SK-N-SH treated with all-trans-retinoic acid at 6 μM for 48 hours (cell line): ENCODE results near the gene ZNF705A.
"Not testable (repeated sequence)": the region's sequence is repeated elsewhere in the genome, so short reads cannot be mapped to it uniquely, and the experiment has no call there.

Source experiments
- ESRRG ChIP-seq: fragments of 250-450 bp; sonication (Bioruptor Pico); IDR thresholded peaks from 2 replicates; pipeline ENCODE4 v1.6.1; 2021; ENCODE audit warnings: mild to moderate bottlenecking
- GLIS3 ChIP-seq: fragments of 250-450 bp; sonication (Bioruptor Pico); IDR thresholded peaks from 2 replicates; pipeline ENCODE4 v1.5.0; 2020; ENCODE audit warnings: mild to moderate bottlenecking, moderate library complexity
- ZNF565 ChIP-seq: fragments of 450-650 bp; formaldehyde crosslinking; conservative IDR thresholded peaks from 2 replicates; pipeline ENCODE4 v1.5.0; 2020; ENCODE audit warnings: low read depth, mild to moderate bottlenecking, moderate library complexity

DNA sequence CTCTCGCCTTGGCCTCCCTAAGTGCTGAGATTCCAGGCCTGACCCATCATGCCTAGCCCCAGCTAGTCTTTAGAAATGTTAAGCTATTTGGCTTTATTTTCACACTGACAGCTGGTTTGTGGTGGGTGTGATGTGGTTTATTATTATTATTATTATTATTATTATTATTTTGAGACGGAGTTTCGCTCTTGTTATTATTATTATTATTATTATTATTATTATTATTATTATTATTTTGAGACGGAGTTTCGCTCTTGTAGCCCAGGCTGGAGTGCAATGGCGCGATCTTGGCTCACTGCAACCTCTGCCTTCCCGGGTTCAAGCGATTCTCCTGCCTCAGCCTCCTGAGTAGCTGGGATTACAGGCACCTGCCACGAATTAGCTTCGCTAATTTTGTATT is 71.8 kb downstream of the ZNF705A start:
- not testable (repeated sequence) for TF ChIP-seq GLIS3 (CRISPR knock-in tag); ESRRG (CRISPR knock-in tag); ZNF565
